Lung (tissue), 12 donors: Measurements from ENCODE around the gene GSE1. TPM values are rescaled to one million over a fixed set of nuclear protein-coding genes. Genes with fewer than 3 reads are reported as not detected.

Source experiments
- ATAC-seq: fragments of 200-7000 bp; cut with Tn5 transposase; one replicate; pipeline ENCODE4 v1.9.1; 2020; ENCODE audit warnings: moderate number of reproducible peaks; ENCODE audit not compliant: insufficient read depth, low FRiP score
- DNase-seq, 3 donors: peaks; one replicate each; pipeline ENCODE4 v3.0.0-alpha.2; 2013 to 2017
- H3K27ac ChIP-seq, 2 donors: one replicate each; pipeline ENCODE4 v1.5.1; 2013; ENCODE audit warnings: mild to moderate bottlenecking in 2 of 2, moderate library complexity in 2 of 2, control low read depth in 1 of 2, inconsistent platforms in 1 of 2, low read depth in 1 of 2, low read length in 1 of 2
- H3K27me3 ChIP-seq, 3 donors: one replicate each; pipeline ENCODE4 v1.5.1; 2013; ENCODE audit warnings: low read length in 2 of 3; ENCODE audit not compliant: control insufficient read depth in 3 of 3, insufficient read depth in 3 of 3
- H3K36me3 ChIP-seq, 4 donors: one replicate each; pipeline ENCODE4 v1.5.1; 2013; ENCODE audit warnings: low read length in 4 of 4, mild to moderate bottlenecking in 1 of 4, moderate library complexity in 1 of 4; ENCODE audit not compliant: control insufficient read depth in 4 of 4, insufficient read depth in 4 of 4
- H3K4me1 ChIP-seq, 5 donors: one replicate each; pipeline ENCODE4 v1.5.1; 2013; ENCODE audit warnings: low read length in 5 of 5, mild to moderate bottlenecking in 2 of 5, moderate library complexity in 1 of 5; ENCODE audit not compliant: control insufficient read depth in 5 of 5, insufficient read depth in 5 of 5
- H3K4me3 ChIP-seq: one replicate; pipeline ENCODE4 v1.5.1; 2013; ENCODE audit warnings: mild to moderate bottlenecking, control low read depth, moderate library complexity
- H3K9ac ChIP-seq, 2 donors: one replicate each; pipeline ENCODE4 v1.5.1; 2013; ENCODE audit warnings: low read length in 2 of 2, control low read depth in 1 of 2; ENCODE audit not compliant: insufficient read depth in 1 of 2
- H3K9me3 ChIP-seq, 4 donors: one replicate each; pipeline ENCODE4 v1.5.1; 2013; ENCODE audit warnings: low read length in 3 of 4, mild to moderate bottlenecking in 1 of 4, moderate library complexity in 1 of 4; ENCODE audit not compliant: control insufficient read depth in 4 of 4, insufficient read depth in 3 of 4
- CTCF ChIP-seq: IDR thresholded peaks from 2 replicates; pipeline ENCODE4 v1.5.1; 2012; ENCODE audit warnings: mild to moderate bottlenecking; ENCODE audit errors: control extremely low read depth, extremely low read depth
- WGBS, 2 donors: extraction: QIAGEN DNeasy Blood & Tissue Kit; methylation state at CpG; one replicate each; pipeline ENCODE4 v1.1.7; 2013; 5-methylcytosine and 5-hydroxymethylcytosine counted together
- polyA plus RNA-seq, 2 donors: library from polyadenylated mRNA; stranded (reverse); fragments of 200-250 nt; gene quantifications; one replicate each; pipeline ENCODE4 v1.2.1, GENCODE V29; 2013
- total RNA-seq, 2 donors: library from RNA; depleted of rRNA in 1 of 2; stranded (reverse); fragments of >200 nt in 1 of 2; gene quantifications; one replicate each; pipeline ENCODE4 v1.2.1, GENCODE V29; 2014 to 2021
- donor health status: control.
- donor health status: control.
- donor health status: Bipolar disorder and iron deficiency.
- donor health status: healthy.
- donor health status: DM: yes; HTN: yes; CAD: no.

Gene GSE1
- total and polyA plus RNA-seq, 4 donors = 21.3 to 122 (median 74.7) TPM

GRCh38 chr16:85606904-85607303, 6.2 kb upstream of the GSE1 start:
- no peak overlapping the region for H3K4me3 ChIP-seq
- 49 to 65% methylated on average over 6 to 7 of the region's 7 CpGs for WGBS, 2 donors
- ATAC-seq (no peak), DNase-seq (peak; percentile 64 to 76 (median 70))
- H3K27ac ChIP-seq = no peak overlapping the region
- H3K4me1 ChIP-seq = peaks cover 0 to 71% (median 34%) of the 10 kb centered on the region in 5 donors
- no peaks in the 10 kb centered on the region for H3K27me3 ChIP-seq
- no peak overlapping the region for H3K9ac ChIP-seq
- TF ChIP-seq CTCF = no peak
- no peaks in the 10 kb centered on the region for H3K36me3 ChIP-seq
- H3K9me3 ChIP-seq = no peaks in the 10 kb centered on the region

GRCh38 chr16:85607321-85607765, 5.8 kb upstream of the GSE1 start:
- no peak for ATAC-seq
- WGBS, 2 donors = 10 to 25% methylated on average over 21 of the region's 21 CpGs

GRCh38 chr16:85607796-85608514, 5.2 kb upstream of the GSE1 start:
- Histone ChIP-seq H3K9me3 (no peaks in the 10 kb centered on the region), H3K27me3 (no peaks in the 10 kb centered on the region), H3K4me3 (no peak overlapping the region), H3K36me3 (no peaks in the 10 kb centered on the region), H3K27ac (no peak overlapping the region), H3K9ac (no peak overlapping the region), H3K4me1 (peaks cover 0 to 69% (median 34%) of the 10 kb centered on the region in 5 donors)
- WGBS, 2 donors = 71 to 80% methylated on average over 14 of the region's 14 CpGs
- TF ChIP-seq CTCF = no peak
- ATAC-seq = no peak
- DNase-seq = no peak

More at GRCh38 chr16:85607321-85607765, 5.8 kb upstream of the GSE1 start:
- no peaks in the 10 kb centered on the region for H3K9me3 ChIP-seq
- H3K36me3 ChIP-seq = no peaks in the 10 kb centered on the region
- peak; percentile 90 to 96 (median 95) for DNase-seq
- H3K27ac ChIP-seq = no peak overlapping the region
- TF ChIP-seq CTCF = no peak
- peaks cover 0 to 69% (median 34%) of the 10 kb centered on the region in 5 donors for H3K4me1 ChIP-seq
- H3K27me3 ChIP-seq = no peaks in the 10 kb centered on the region
- H3K9ac ChIP-seq = no peak overlapping the region
- no peak overlapping the region for H3K4me3 ChIP-seq
